ENCODE measurements around the gene OS9. TPM values are rescaled to one million over a fixed set of nuclear protein-coding genes. Genes with fewer than 3 reads are reported as not detected.

The OS9 gene
- total RNA-seq, 1 donor from 2014 or later: 97.4 TPM

- H3K4me3 Mint-ChIP-seq (ENCODE audit: low read depth): peak overlapping the region; percentile 89
- H3K4me1 Mint-ChIP-seq (ENCODE audit: low read depth): peaks cover 38% of the 10 kb centered on the region
- DNase-seq (ENCODE audit: low spot score): no peak
- intact Hi-C loops (cut with micrococcal nuclease): loop anchor here (2.0 kb wide), 1 partner anchor 51 kb away; the partner anchor contains the start of gene OS9
- H3K27ac Mint-ChIP-seq: peak overlapping the region; percentile 93
- peaks cover 46% of the 10 kb centered on the region for H3K36me3 Mint-ChIP-seq (ENCODE audit: low read depth)
- no peaks in the 10 kb centered on the region for H3K27me3 Mint-ChIP-seq (ENCODE audit: low read depth)
- H3K9me3 Mint-ChIP-seq: no peaks in the 10 kb centered on the region
Measured at GRCh38 chr12:57745485-57745881, 51.6 kb downstream of the OS9 start.

GRCh38 chr12:57746025-57746424 is 52.1 kb downstream of the OS9 start:
- H3K4me1 Mint-ChIP-seq (ENCODE audit: low read depth): peaks cover 38% of the 10 kb centered on the region
- DNase-seq (ENCODE audit: low spot score): no peak
- peaks cover 52% of the 10 kb centered on the region for H3K36me3 Mint-ChIP-seq (ENCODE audit: low read depth)
- H3K27ac Mint-ChIP-seq: peak overlapping the region; percentile 93
- H3K4me3 Mint-ChIP-seq (ENCODE audit: low read depth): peak overlapping the region; percentile 89
- intact Hi-C loops (cut with micrococcal nuclease): no loop called here
- no peaks in the 10 kb centered on the region for H3K27me3 Mint-ChIP-seq (ENCODE audit: low read depth)
- no peaks in the 10 kb centered on the region for H3K9me3 Mint-ChIP-seq

GRCh38 chr12:57749061-57749460 is 55.1 kb downstream of the OS9 start:
- peaks cover 62% of the 10 kb centered on the region for H3K36me3 Mint-ChIP-seq (ENCODE audit: low read depth)
- intact Hi-C loops (cut with micrococcal nuclease): no loop called here
- H3K27ac Mint-ChIP-seq: no peak overlapping the region
- peaks cover 49% of the 10 kb centered on the region for H3K4me1 Mint-ChIP-seq (ENCODE audit: low read depth)
- no peaks in the 10 kb centered on the region for H3K27me3 Mint-ChIP-seq (ENCODE audit: low read depth)
- no peaks in the 10 kb centered on the region for H3K9me3 Mint-ChIP-seq
- no peak for DNase-seq (ENCODE audit: low spot score)
- no peak overlapping the region for H3K4me3 Mint-ChIP-seq (ENCODE audit: low read depth)

GRCh38 chr12:57750561-57751431 is 56.9 kb downstream of the OS9 start:
- peak overlapping the region; percentile 94 for H3K4me3 Mint-ChIP-seq (ENCODE audit: low read depth)
- no peak for DNase-seq (ENCODE audit: low spot score)
- H3K36me3 Mint-ChIP-seq (ENCODE audit: low read depth): peaks cover 58% of the 10 kb centered on the region
- H3K27me3 Mint-ChIP-seq (ENCODE audit: low read depth): no peaks in the 10 kb centered on the region
- intact Hi-C loops (cut with micrococcal nuclease): no loop called here
- H3K27ac Mint-ChIP-seq: peak overlapping the region; percentile 92
- H3K4me1 Mint-ChIP-seq (ENCODE audit: low read depth): peaks cover 47% of the 10 kb centered on the region
- H3K9me3 Mint-ChIP-seq: no peaks in the 10 kb centered on the region

GRCh38 chr12:57751432-57751787 is 57.5 kb downstream of the OS9 start:
- H3K27ac Mint-ChIP-seq: peak overlapping the region; percentile 92
- peaks cover 45% of the 10 kb centered on the region for H3K4me1 Mint-ChIP-seq (ENCODE audit: low read depth)
- peaks cover 52% of the 10 kb centered on the region for H3K36me3 Mint-ChIP-seq (ENCODE audit: low read depth)
- DNase-seq (ENCODE audit: low spot score): no peak
- no peaks in the 10 kb centered on the region for H3K9me3 Mint-ChIP-seq
- no peaks in the 10 kb centered on the region for H3K27me3 Mint-ChIP-seq (ENCODE audit: low read depth)
- intact Hi-C loops (cut with micrococcal nuclease): no loop called here
- peak overlapping the region; percentile 94 for H3K4me3 Mint-ChIP-seq (ENCODE audit: low read depth)

GRCh38 chr12:57751788-57752667 is 58.1 kb downstream of the OS9 start, which contains the start of gene CDK4:
Gene CDK4, minus strand, starts transcription at chr12:57752310. Its CDS starts 593 bp downstream, at chr12:57751717.
- peak; percentile 99 for DNase-seq (ENCODE audit: low spot score)
- Mint-ChIP-seq H3K27me3 (ENCODE audit: low read depth) (peaks cover 2% of the 10 kb centered on the region), H3K27ac (peak within 1 kb of the TSS; percentile 92), H3K9me3 (no peaks in the 10 kb centered on the region), H3K4me1 (ENCODE audit: low read depth) (peaks cover 50% of the 10 kb centered on the region), H3K36me3 (ENCODE audit: low read depth) (peaks cover 51% of the 10 kb centered on the region), H3K4me3 (ENCODE audit: low read depth) (peak within 1 kb of the TSS; percentile 94)
- intact Hi-C loops (cut with micrococcal nuclease): loop anchor here (1.0 kb wide), 5 partner anchors 8 to 230 kb away; partner anchors contain the start of genes EEF1AKMT3, MBD6 and METTL1

- Mint-ChIP-seq H3K27me3 (ENCODE audit: low read depth) (peaks cover 2% of the 10 kb centered on the region), H3K4me1 (ENCODE audit: low read depth) (peaks cover 51% of the 10 kb centered on the region), H3K36me3 (ENCODE audit: low read depth) (peaks cover 47% of the 10 kb centered on the region), H3K4me3 (ENCODE audit: low read depth) (peak overlapping the region; percentile 94), H3K9me3 (no peaks in the 10 kb centered on the region), H3K27ac (peak overlapping the region; percentile 92)
- DNase-seq (ENCODE audit: low spot score): no peak
- intact Hi-C loops (cut with micrococcal nuclease): loop anchor here (1.0 kb wide), 5 partner anchors 8 to 230 kb away; partner anchors contain the start of genes EEF1AKMT3, MBD6 and METTL1
Measured at GRCh38 chr12:57752668-57753000, 58.7 kb downstream of the OS9 start.

GRCh38 chr12:57753756-57754337 is 59.9 kb downstream of the OS9 start:
- peaks cover 55% of the 10 kb centered on the region for H3K4me1 Mint-ChIP-seq (ENCODE audit: low read depth)
- no peaks in the 10 kb centered on the region for H3K9me3 Mint-ChIP-seq
- no peak for DNase-seq (ENCODE audit: low spot score)
- peaks cover 42% of the 10 kb centered on the region for H3K36me3 Mint-ChIP-seq (ENCODE audit: low read depth)
- H3K27me3 Mint-ChIP-seq (ENCODE audit: low read depth): peaks cover 2% of the 10 kb centered on the region
- H3K27ac Mint-ChIP-seq: peak overlapping the region; percentile 24
- peak overlapping the region; percentile 87 for H3K4me3 Mint-ChIP-seq (ENCODE audit: low read depth)
- intact Hi-C loops (cut with micrococcal nuclease): no loop called here

GRCh38 chr12:57754411-57755193 is 60.7 kb downstream of the OS9 start, which contains the start of gene MARCHF9:
Gene MARCHF9, plus strand, starts transcription at chr12:57755103. Its CDS starts 426 bp downstream, at chr12:57755529.
- peak within 1 kb of the TSS; percentile 87 for H3K4me3 Mint-ChIP-seq (ENCODE audit: low read depth)
- H3K9me3 Mint-ChIP-seq: no peaks in the 10 kb centered on the region
- H3K27ac Mint-ChIP-seq: peak within 1 kb of the TSS; percentile 41
- peak; percentile 81 for DNase-seq (ENCODE audit: low spot score)
- peaks cover 55% of the 10 kb centered on the region for H3K4me1 Mint-ChIP-seq (ENCODE audit: low read depth)
- H3K36me3 Mint-ChIP-seq (ENCODE audit: low read depth): peaks cover 41% of the 10 kb centered on the region
- H3K27me3 Mint-ChIP-seq (ENCODE audit: low read depth): peaks cover 2% of the 10 kb centered on the region
- intact Hi-C loops (cut with micrococcal nuclease): loop anchor here (5.0 kb wide), 1 partner anchor 153 kb away; no protein-coding TSS in a partner anchor

- H3K4me1 Mint-ChIP-seq (ENCODE audit: low read depth): peaks cover 55% of the 10 kb centered on the region
- H3K27me3 Mint-ChIP-seq (ENCODE audit: low read depth): peaks cover 2% of the 10 kb centered on the region
- H3K9me3 Mint-ChIP-seq: no peaks in the 10 kb centered on the region
- H3K4me3 Mint-ChIP-seq (ENCODE audit: low read depth): no peak overlapping the region
- H3K36me3 Mint-ChIP-seq (ENCODE audit: low read depth): peaks cover 43% of the 10 kb centered on the region
- intact Hi-C loops (cut with micrococcal nuclease): loop anchor here (5.0 kb wide), 1 partner anchor 152 kb away; no protein-coding TSS in a partner anchor
- DNase-seq (ENCODE audit: low spot score): no peak
- no peak overlapping the region for H3K27ac Mint-ChIP-seq
Measured at GRCh38 chr12:57755194-57755453, 61.2 kb downstream of the OS9 start.

- Mint-ChIP-seq H3K36me3 (ENCODE audit: low read depth) (peaks cover 39% of the 10 kb centered on the region), H3K4me1 (ENCODE audit: low read depth) (peaks cover 51% of the 10 kb centered on the region), H3K27me3 (ENCODE audit: low read depth) (peaks cover 2% of the 10 kb centered on the region), H3K9me3 (no peaks in the 10 kb centered on the region), H3K27ac (no peak overlapping the region), H3K4me3 (ENCODE audit: low read depth) (peak overlapping the region; percentile 84)
- no peak for DNase-seq (ENCODE audit: low spot score)
- intact Hi-C loops (cut with micrococcal nuclease): loop anchor here (1.0 to 5.0 kb wide), 2 partner anchors 27 to 152 kb away; partner anchors contain the start of gene TSFM
Measured at GRCh38 chr12:57755454-57756372, 61.8 kb downstream of the OS9 start.
